IMR-90 (cell line): ENCODE data around the gene RARB.

Source experiments
- BHLHE40 ChIP-seq: fragments of 150-350 bp; IDR thresholded peaks from 2 replicates; pipeline ENCODE4 v1.6.1; 2016; ENCODE audit warnings: mild to moderate bottlenecking, low read depth, low read length
- CEBPB ChIP-seq: IDR thresholded peaks from 2 replicates; pipeline ENCODE4 v1.6.1; 2012; ENCODE audit warnings: low read depth, low read length, improper control_type of control experiment
- MAZ ChIP-seq: IDR thresholded peaks from 2 replicates; pipeline ENCODE4 v1.6.1; 2012; ENCODE audit warnings: low read depth, mild to moderate bottlenecking, low read length, improper control_type of control experiment, moderate library complexity, borderline replicate concordance
- POLR2A ChIP-seq: IDR thresholded peaks from 2 replicates; pipeline ENCODE4 v1.6.1; 2012; ENCODE audit warnings: mild to moderate bottlenecking, low read depth, low read length
- RAD21 ChIP-seq: IDR thresholded peaks from 2 replicates; pipeline ENCODE4 v1.6.1; 2012; ENCODE audit warnings: low read length, improper control_type of control experiment
- SMC3 ChIP-seq: fragments of 150-350 bp; IDR thresholded peaks from 2 replicates; pipeline ENCODE4 v1.6.1; 2016; ENCODE audit warnings: low read depth, mild to moderate bottlenecking, antibody characterized with exemption, low read length, moderate library complexity
- TF ChIP-seq, protein P1 (sequence below): conservative IDR thresholded peaks from 2 replicates; pipeline ENCODE4 v1.5.1; 2012; ENCODE audit warnings: mild to moderate bottlenecking, low read depth, low read length, improper control_type of control experiment
- TF ChIP-seq, protein P2 (sequence below): fragments of 150-350 bp; IDR thresholded peaks from 2 replicates; pipeline ENCODE4 v1.6.1; 2017; ENCODE audit warnings: mild to moderate bottlenecking, antibody characterized with exemption, low read length, low read depth

- TF ChIP-seq, protein P1, sequence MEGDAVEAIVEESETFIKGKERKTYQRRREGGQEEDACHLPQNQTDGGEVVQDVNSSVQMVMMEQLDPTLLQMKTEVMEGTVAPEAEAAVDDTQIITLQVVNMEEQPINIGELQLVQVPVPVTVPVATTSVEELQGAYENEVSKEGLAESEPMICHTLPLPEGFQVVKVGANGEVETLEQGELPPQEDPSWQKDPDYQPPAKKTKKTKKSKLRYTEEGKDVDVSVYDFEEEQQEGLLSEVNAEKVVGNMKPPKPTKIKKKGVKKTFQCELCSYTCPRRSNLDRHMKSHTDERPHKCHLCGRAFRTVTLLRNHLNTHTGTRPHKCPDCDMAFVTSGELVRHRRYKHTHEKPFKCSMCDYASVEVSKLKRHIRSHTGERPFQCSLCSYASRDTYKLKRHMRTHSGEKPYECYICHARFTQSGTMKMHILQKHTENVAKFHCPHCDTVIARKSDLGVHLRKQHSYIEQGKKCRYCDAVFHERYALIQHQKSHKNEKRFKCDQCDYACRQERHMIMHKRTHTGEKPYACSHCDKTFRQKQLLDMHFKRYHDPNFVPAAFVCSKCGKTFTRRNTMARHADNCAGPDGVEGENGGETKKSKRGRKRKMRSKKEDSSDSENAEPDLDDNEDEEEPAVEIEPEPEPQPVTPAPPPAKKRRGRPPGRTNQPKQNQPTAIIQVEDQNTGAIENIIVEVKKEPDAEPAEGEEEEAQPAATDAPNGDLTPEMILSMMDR: no peak
- no peak for TF ChIP-seq RAD21
- TF ChIP-seq, protein P2, sequence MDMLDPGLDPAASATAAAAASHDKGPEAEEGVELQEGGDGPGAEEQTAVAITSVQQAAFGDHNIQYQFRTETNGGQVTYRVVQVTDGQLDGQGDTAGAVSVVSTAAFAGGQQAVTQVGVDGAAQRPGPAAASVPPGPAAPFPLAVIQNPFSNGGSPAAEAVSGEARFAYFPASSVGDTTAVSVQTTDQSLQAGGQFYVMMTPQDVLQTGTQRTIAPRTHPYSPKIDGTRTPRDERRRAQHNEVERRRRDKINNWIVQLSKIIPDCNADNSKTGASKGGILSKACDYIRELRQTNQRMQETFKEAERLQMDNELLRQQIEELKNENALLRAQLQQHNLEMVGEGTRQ: no peak
- no peak for TF ChIP-seq POLR2A
- TF ChIP-seq BHLHE40: no peak
- TF ChIP-seq SMC3: no peak
- TF ChIP-seq MAZ: no peak
- no peak for TF ChIP-seq CEBPB
Observed at GRCh38 chr3:25441234-25441856, 13.3 kb downstream of the RARB start.
